Common myeloid progenitor, CD34-positive (primary cell): ENCODE results near the gene MIPOL1.

ENCODE experiments used
- CTCF ChIA-PET: fragments of 350-600 bp; sonication (Branson Sonifier 250); formaldehyde crosslinking; loops from one replicate; lab custom pipeline; 2021; ENCODE audit warnings: antibody characterized with exemption; lab: Charles Lee
- POLR2A ChIA-PET: fragments of 350-600 bp; sonication (Branson Sonifier 250); formaldehyde crosslinking; loops from one replicate; lab custom pipeline; 2021; ENCODE audit warnings: antibody characterized with exemption; lab: Charles Lee
- DNase-seq, 3 donors: peaks; one replicate each; pipeline versions ENCODE4 v3.0.0 to v3.0.0-alpha.2; 2013
- H3K27ac ChIP-seq, 2 experiments: 1 replicate in 1 of 2; 2 replicates in 1 of 2; pipeline ENCODE4 v1.7.0; 2013; ENCODE audit warnings: inconsistent platforms in 2 of 2, low read length in 2 of 2, mild to moderate bottlenecking in 2 of 2, low read depth in 1 of 2, moderate library complexity in 1 of 2; ENCODE audit not compliant: severe bottlenecking in 2 of 2, insufficient read depth in 1 of 2, poor library complexity in 1 of 2
- H3K27me3 ChIP-seq, 5 experiments: replicated peaks in 2 of 5; 1 replicate in 3 of 5; 2 replicates in 2 of 5; pipeline versions ENCODE4 v1.6.1 to v1.7.0; 2013; ENCODE audit warnings: low read length in 4 of 5, mild to moderate bottlenecking in 2 of 5, moderate library complexity in 2 of 5, inconsistent platforms in 1 of 5; ENCODE audit not compliant: insufficient read depth in 5 of 5, control insufficient read depth in 4 of 5
- H3K36me3 ChIP-seq, 4 experiments: 1 replicate in 2 of 4; 2 replicates in 2 of 4; pipeline versions ENCODE4 v1.6.1 to v1.7.0; 2013; ENCODE audit warnings: low read length in 3 of 4, control low read depth in 1 of 4, mild to moderate bottlenecking in 1 of 4; ENCODE audit not compliant: control insufficient read depth in 4 of 4, insufficient read depth in 4 of 4
- H3K4me1 ChIP-seq, 4 experiments: 1 replicate in 3 of 4; 2 replicates in 1 of 4; pipeline versions ENCODE4 v1.6.1 to v1.7.1; 2013; ENCODE audit warnings: low read length in 3 of 4, mild to moderate bottlenecking in 3 of 4, control low read depth in 1 of 4, inconsistent platforms in 1 of 4, moderate library complexity in 1 of 4; ENCODE audit not compliant: control insufficient read depth in 4 of 4, insufficient read depth in 4 of 4; ENCODE audit errors: control extremely low read depth in 1 of 4
- H3K4me3 ChIP-seq, 7 experiments: 1 replicate in 4 of 7; 2 replicates in 3 of 7; pipeline versions ENCODE4 v1.5.1 to v1.7.0; 2013; ENCODE audit warnings: mild to moderate bottlenecking in 7 of 7, low read length in 6 of 7, moderate library complexity in 6 of 7, inconsistent platforms in 2 of 7, low read depth in 2 of 7, control low read depth in 1 of 7; ENCODE audit not compliant: insufficient read depth in 4 of 7, control insufficient read depth in 1 of 7; ENCODE audit errors: extremely low read depth in 1 of 7
- H3K9me3 ChIP-seq, 5 experiments: 1 replicate in 4 of 5; 2 replicates in 1 of 5; pipeline versions ENCODE4 v1.6.1 to v1.7.1; 2013; ENCODE audit warnings: low read length in 4 of 5, mild to moderate bottlenecking in 2 of 5, inconsistent platforms in 1 of 5, low read depth in 1 of 5, moderate library complexity in 1 of 5; ENCODE audit not compliant: control insufficient read depth in 4 of 5, insufficient read depth in 2 of 5; ENCODE audit errors: control extremely low read depth in 1 of 5
- WGBS: methylation state at CpG from one replicate; pipeline ENCODE4 v1.1.5; 2013; ENCODE audit not compliant: insufficient coverage; 5-methylcytosine and 5-hydroxymethylcytosine counted together

Gene MIPOL1

DNA sequence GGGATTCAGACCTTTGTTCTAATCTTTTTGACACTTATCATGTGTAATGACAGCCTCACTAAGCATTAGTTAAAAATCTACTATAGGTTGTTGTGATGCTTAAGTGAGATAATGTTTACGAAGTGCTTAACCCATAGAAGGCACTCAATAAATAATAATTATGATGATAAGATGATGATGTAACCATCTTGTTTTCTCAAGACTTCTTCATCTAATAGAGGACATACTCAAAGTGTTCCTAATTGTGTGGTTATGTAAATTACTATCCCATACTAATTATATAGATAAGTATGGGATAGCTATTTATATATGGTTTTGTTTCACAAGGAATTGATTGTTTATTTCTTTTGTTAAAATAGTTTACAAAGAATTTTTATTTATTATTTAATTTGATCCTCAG lies 76.9 kb downstream of the MIPOL1 start:
- WGBS, result no CpG with 5 or more reads among the region's 1 CpG
- no peak overlapping the region for H3K4me3 ChIP-seq
- DNase-seq, result no peak
- no peak overlapping the region for H3K27ac ChIP-seq
- no peaks in the 10 kb centered on the region for H3K9me3 ChIP-seq
- CTCF ChIA-PET, result no interaction called here
- no peaks in the 10 kb centered on the region for H3K4me1 ChIP-seq
- POLR2A ChIA-PET, result no interaction called here
- no peaks in the 10 kb centered on the region for H3K36me3 ChIP-seq
- no peaks in the 10 kb centered on the region for H3K27me3 ChIP-seq

DNA sequence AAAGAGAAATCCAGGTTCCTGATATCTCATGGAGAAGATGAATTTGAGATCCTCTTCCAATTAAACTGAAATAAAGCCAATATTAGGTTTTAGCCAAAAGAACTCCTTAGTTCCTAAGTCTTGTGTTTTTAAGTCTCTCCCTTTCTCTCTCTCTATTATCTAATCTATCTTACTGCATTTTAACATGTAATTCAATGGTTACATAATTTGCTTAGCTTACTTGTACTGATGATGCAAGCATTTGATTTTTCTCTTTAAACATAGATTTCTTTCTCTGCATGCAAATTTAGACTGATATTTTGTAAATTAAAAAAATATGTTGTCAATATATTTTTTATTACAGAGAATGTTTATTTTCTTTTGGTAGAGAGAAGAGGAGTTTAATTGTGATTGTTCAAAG lies 78.2 kb downstream of the MIPOL1 start:
- H3K4me3 ChIP-seq, result no peak overlapping the region
- H3K4me1 ChIP-seq, result no peaks in the 10 kb centered on the region
- no peak overlapping the region for H3K27ac ChIP-seq
- no peaks in the 10 kb centered on the region for H3K27me3 ChIP-seq
- no peaks in the 10 kb centered on the region for H3K9me3 ChIP-seq
- CTCF ChIA-PET, result no interaction called here
- POLR2A ChIA-PET, result no interaction called here
- DNase-seq, result no peak
- no peaks in the 10 kb centered on the region for H3K36me3 ChIP-seq

DNA sequence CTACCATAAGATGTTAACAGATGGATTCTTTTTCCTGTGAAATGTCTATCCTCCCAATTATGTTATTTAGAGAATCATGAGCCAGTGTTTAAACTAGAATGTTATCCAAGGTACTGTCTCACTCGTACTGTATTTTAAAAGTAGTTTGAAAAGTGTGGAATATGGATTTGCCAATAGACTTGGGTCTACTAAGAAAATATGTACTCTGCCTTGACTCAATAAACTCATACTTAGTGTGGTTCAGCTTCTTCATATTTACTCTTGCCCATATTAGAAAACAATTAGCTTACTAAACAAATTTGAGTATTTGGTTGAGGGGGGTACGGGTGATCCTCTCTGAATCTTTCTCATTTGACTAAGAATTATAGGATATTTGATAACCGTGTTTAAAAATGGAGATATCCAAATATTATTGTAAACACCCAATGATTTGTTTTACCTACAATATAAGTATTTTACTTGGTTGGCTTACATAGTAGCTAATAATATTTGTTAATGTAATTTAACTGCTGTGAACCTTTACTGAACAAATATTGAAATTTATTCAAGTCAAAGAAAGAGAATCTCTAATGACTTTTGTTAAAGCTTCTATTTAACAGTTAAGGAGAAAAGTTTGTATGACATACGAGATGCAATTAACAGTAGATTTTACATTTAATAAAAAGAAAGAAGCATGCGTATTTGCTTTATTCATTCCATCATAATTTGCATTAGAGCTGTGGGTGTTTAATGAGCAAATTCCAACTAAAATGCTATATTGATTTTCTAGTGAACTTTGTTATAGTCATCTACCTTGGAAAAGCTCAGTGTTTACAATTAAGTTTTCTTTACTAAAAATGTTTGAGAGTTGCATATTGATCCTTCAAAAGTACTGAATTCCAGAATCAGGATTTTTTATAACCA lies 81.2 kb downstream of the MIPOL1 start:
- ChIA-PET POLR2A (no interaction called here), CTCF (no interaction called here)

DNA sequence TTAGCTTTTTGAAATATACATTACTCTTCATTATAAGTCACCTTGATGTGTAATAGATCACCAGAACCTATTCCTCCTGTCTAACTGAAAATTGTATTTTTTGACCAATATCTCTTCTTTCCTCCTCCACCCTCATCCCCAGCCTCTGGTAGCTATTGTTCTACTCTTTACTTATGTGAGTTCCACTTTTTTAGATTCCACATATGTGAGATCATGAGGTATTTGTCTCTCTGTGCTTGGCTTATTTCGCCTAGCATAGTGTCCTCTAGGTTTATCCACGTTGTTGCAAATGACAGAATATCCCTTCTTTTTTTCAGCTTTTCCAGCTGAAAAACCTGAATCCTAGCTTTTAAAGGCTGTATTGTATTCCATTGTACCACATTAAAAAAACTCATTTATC lies 82.1 kb downstream of the MIPOL1 start:
- Histone ChIP-seq H3K4me1 (no peaks in the 10 kb centered on the region), H3K9me3 (no peaks in the 10 kb centered on the region), H3K4me3 (no peak overlapping the region), H3K27ac (no peak overlapping the region), H3K36me3 (no peaks in the 10 kb centered on the region), H3K27me3 (no peaks in the 10 kb centered on the region)
- ChIA-PET CTCF (no interaction called here), POLR2A (no interaction called here)
- no peak for DNase-seq
- 100% methylated on average over 1 of the region's 2 CpGs for WGBS

More for the DNA sequence above, 81.2 kb downstream of the MIPOL1 start:
- no CpG with 5 or more reads among the region's 5 CpGs for WGBS
- Histone ChIP-seq H3K4me3 (no peak overlapping the region), H3K27ac (no peak overlapping the region), H3K9me3 (no peaks in the 10 kb centered on the region), H3K4me1 (no peaks in the 10 kb centered on the region), H3K27me3 (no peaks in the 10 kb centered on the region), H3K36me3 (no peaks in the 10 kb centered on the region)
- DNase-seq, result no peak

DNA sequence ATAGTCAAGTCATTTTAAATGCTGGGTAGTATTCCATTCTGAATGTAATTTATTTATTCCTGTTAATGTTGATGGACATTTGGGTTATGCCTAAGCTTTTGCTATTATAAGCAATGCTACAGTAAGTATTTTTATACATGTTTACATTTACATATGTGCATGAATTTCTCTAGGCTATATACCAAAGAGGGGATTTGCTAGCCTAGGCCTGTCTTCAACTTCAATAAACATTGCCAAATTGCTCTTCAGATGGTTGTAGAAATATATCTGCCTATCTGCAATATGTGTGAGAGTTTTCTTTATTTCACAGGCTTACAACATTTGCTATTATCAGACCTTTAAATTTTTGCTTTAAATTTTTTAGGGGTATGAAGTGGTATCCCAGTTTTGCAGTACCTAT lies 87.0 kb downstream of the MIPOL1 start:
- Histone ChIP-seq H3K27ac (no peak overlapping the region), H3K4me1 (no peaks in the 10 kb centered on the region), H3K4me3 (no peak overlapping the region), H3K36me3 (peaks cover 0 to 4% (median 0%) of the 10 kb centered on the region in 4 experiments), H3K27me3 (no peaks in the 10 kb centered on the region), H3K9me3 (no peaks in the 10 kb centered on the region)
- POLR2A ChIA-PET, result no interaction called here
- CTCF ChIA-PET, result no interaction called here
- DNase-seq, result no peak

DNA sequence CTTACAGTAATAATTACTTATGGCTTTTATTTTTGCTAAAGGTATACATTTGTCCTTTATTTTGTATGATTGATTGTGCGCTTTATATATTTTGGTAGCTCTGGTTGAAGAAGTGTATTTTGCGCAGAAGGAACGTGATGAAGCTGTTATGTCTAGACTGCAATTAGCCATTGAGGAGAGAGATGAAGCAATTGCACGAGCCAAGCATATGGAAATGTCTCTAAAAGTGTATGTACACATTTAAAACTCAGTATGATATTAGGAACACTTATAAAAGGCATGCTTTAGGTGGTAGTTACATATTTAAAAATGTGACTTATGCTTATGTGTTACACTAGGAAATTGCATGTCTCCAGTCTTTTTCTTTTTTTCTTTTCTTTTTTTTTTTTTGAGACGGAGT lies 87.5 kb downstream of the MIPOL1 start:
- Histone ChIP-seq H3K27ac (no peak overlapping the region), H3K4me3 (no peak overlapping the region), H3K36me3 (peaks cover 0 to 4% (median 0%) of the 10 kb centered on the region in 4 experiments), H3K4me1 (no peaks in the 10 kb centered on the region), H3K9me3 (no peaks in the 10 kb centered on the region), H3K27me3 (no peaks in the 10 kb centered on the region)
- POLR2A ChIA-PET, result interaction anchor here (0.6 kb wide), 2 partner anchors 26 to 901 kb away, joined by 3 read pairs; no protein-coding TSS in a partner anchor
- CTCF ChIA-PET, result no interaction called here
- no peak for DNase-seq
- no CpG with 5 or more reads among the region's 5 CpGs for WGBS

DNA sequence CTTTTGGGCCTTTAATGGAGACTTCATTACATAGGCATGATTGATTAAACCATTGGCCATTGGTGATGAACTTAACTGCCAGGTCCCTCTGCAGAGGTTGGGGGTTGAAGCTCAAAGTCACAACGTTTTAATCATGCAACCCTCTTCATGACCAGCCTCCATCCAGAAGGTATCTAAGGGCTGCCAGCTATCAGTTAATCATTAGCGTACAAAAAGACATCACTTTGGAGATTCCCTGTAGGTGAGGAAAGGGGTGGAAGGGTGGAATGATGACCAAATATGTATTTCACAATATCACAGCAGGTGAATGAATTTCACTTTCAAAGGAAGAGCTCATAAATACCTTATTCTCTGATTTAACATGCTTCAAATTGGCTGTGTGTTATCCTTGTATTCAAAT lies 92.0 kb downstream of the MIPOL1 start:
- Histone ChIP-seq H3K27me3 (no peaks in the 10 kb centered on the region), H3K4me3 (no peak overlapping the region), H3K27ac (no peak overlapping the region), H3K9me3 (peaks cover 0 to 8% (median 3%) of the 10 kb centered on the region in 5 experiments), H3K4me1 (no peaks in the 10 kb centered on the region), H3K36me3 (peaks cover 0 to 9% (median 0%) of the 10 kb centered on the region in 4 experiments)
- WGBS, result no CpG with 5 or more reads among the region's 2 CpGs
- ChIA-PET POLR2A (no interaction called here), CTCF (no interaction called here)
- no peak for DNase-seq
